ENCODE data around the gene CNTNAP4.

DNA sequence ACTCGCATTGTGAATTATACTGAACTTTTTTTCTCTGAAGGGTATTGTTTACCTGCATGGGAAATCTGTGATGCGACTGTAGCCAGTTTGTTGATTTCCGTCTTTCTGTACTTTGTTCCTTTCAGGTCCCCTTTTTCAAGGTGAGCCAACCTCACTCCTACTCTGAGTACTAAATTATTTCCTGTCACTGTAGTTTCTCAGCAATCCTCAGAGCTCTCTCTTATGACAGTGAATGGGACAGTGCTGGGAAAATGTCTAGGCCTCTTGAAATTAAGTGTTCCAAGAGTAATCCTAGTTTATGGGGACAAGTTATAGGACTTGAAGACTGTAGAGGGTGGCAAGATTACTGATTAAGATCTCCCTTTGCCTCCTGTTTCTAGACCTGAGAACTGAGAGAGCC is 167.6 kb downstream of the CNTNAP4 start:
- TF ChIP-seq, protein P1, sequence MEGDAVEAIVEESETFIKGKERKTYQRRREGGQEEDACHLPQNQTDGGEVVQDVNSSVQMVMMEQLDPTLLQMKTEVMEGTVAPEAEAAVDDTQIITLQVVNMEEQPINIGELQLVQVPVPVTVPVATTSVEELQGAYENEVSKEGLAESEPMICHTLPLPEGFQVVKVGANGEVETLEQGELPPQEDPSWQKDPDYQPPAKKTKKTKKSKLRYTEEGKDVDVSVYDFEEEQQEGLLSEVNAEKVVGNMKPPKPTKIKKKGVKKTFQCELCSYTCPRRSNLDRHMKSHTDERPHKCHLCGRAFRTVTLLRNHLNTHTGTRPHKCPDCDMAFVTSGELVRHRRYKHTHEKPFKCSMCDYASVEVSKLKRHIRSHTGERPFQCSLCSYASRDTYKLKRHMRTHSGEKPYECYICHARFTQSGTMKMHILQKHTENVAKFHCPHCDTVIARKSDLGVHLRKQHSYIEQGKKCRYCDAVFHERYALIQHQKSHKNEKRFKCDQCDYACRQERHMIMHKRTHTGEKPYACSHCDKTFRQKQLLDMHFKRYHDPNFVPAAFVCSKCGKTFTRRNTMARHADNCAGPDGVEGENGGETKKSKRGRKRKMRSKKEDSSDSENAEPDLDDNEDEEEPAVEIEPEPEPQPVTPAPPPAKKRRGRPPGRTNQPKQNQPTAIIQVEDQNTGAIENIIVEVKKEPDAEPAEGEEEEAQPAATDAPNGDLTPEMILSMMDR (optimal IDR thresholded peaks at IDR 0.05 in 1 of 3, IDR thresholded peaks at IDR 0.05 in 1 of 3, conservative IDR thresholded peaks at IDR 0.05 in 1 of 3; ENCODE audit: extremely low read depth in 1 of 3, insufficient read depth in 2 of 3, low read length in 3 of 3) = no peak
- no peak for TF ChIP-seq EZH2 (IDR thresholded peaks at IDR 0.05; ENCODE audit: low read length)

Measured in keratinocyte (primary cell).